ENCODE data around the gene NEK9.

The NEK9 gene

DNA sequence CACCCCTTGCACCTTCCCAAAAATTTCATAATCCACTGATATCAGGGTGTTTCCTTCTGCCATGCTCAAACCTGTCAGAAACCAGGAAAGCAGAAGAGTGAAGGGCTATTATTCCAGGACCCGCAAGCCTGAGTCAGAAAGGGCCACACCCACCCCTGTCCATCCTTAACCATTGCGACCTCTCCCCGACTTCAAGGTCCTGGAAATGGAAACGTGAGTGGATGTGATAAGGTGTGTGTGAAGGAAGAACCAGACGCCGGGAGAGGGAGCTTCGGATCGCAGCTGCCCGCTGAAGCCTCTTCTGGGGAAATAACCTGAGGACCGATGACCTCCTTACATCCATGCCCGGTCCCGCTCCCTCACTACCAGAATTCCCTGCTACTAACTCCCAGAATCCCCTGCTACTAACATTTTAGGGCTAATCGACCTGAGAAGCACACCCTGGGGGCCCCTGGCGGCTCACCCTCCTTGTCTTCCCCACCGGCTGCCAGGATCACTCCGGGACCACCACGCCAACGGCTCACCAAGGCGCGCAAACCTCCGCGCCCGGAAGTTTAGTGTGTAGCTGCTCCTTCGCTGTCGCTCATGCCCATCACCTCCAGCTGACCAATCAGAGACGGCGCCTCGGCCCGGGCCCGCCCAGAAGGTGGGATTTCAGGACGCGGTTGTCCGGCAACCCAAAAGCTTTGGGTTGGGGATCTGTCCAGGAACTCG is 63.2 kb downstream of the NEK9 start, which contains the start of gene ACYP1:
Gene ACYP1 (minus strand): TSS at position 534 of the 714 bp plus-strand sequence. CDS start 471 bp downstream, at position 63.
- DNase-seq = peak; percentile 96

DNA sequence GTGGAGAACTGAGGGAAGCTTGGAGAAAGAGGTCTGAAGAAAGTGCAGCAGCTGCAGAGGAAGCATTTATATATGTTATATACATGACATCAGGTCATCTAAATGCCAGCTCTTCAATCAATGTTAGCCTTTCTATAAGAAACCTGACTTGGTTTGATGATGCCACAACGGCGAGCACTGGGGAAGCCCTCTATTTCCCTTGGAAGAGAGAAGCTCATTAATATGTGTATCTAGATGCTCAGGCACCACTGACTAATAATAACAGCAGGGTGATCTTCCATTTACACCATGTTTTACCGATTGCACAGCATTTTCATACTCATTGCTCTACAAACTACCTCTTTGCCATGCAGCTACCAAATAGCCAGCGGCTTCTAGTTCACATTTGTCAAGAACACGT is 63.8 kb downstream of the NEK9 start:
- no peak for DNase-seq

DNA sequence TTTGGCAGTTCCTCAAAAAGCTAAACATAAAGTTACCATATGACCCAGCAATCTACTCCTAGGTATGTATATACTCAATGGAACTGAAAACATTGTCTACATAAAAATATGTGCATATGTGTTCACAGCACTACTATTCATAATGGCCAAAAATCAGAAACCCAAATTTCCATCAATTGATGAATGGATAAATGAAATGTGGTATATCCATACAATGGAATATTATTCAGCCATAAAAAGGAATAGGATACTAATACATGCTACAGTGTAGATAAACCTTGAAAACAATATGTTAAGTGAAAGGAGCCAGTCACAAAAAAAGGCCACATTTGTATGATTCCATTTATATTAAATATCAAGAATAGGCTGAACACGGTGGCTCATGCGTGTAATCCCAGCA is 66.4 kb downstream of the NEK9 start:
- no peak for DNase-seq

DNA sequence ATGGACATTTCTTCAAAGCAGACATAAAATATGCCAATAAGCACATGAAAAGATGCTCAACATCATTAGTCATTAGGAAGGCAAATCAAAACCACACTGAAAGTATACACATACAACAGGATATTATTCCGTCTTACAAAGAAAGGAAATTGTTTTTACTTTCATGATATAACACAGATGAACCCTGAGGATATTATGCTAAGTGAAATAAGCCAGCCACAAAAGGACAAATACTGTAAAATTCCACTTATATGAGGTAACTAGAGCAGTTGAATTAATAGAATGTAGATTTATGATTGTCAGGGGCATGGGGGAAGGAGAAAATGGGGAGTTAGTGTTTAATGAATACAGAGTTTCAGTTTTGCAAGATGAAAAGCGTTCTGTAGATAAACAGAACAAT is 67.2 kb downstream of the NEK9 start:
- DNase-seq = no peak

DNA sequence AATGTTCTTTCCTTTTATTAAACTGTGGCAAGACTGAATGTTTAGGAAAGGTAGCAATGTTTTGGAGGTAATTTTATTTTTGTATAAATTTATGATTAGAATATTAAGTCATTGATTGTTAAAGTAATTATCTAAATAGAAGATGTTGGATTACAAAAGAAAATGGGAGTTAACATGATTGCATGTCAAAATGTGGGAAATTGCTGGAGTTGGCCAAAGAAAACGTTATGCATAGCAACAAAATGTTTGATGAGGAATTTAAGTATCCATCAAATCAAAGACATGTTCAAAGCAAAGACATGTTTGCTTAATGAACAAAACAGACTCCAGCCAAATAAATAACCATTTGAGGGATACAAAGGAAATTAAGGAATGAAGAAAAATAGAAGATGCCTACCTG is 72.4 kb downstream of the NEK9 start:
- DNase-seq = no peak

DNA sequence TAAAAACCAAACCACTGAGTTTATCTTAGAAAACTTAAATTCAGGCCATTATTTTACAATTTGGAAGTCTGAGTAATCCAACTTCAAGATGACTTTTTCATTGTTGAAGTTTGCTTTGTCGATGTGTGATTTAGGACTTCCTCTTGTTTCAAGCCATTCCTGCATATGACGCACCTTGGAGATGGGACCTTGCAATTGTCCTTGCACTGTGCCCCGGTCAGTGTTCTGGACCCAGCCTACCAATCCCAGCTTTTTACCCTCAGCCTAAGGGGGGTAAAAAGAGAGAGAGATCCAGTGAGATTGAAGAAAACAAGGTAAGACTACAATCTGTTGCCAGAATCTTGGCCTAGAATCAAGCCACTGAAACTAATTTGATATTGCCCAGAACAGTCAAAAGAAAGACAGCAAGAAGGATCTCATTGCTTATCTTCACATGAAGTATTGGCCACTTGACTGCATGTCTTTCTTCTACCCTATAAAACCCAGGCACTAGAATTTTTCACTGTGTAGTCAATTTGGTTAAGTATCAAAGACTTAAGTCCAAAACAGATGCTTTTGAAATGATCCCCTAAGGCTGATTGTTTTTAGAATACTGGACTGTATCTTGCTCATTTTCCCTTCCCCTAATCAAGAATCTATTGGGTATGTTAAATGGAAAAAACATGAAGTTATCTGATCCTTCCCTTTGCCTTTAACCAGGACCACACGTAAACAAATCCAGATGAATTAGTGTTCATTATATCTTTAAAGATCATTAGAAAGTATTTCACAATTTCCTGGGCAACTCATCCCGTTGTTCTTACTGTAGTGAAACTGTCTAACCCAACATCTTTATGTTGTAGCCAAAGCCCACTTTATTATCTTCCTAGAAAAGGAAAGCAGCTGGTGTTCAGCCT is 73.2 kb downstream of the NEK9 start:
- DNase-seq = no peak

DNA sequence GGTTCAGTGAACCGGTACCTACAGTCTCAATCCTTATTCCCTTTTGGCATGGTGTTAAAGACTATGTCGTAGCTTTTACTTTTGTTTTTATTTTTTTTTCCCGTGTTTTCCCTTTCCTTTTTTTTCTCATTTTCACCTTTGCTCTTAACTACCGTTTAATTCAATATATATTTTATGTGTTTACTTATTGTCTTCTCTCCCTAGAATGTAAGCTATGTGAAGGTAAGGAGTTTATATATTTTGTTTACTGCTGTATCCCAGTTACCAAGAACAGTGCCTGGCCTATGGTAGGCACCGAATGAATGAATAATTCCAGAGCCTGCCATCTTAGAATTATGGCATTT is 75.3 kb downstream of the NEK9 start:
- DNase-seq = no peak

DNA sequence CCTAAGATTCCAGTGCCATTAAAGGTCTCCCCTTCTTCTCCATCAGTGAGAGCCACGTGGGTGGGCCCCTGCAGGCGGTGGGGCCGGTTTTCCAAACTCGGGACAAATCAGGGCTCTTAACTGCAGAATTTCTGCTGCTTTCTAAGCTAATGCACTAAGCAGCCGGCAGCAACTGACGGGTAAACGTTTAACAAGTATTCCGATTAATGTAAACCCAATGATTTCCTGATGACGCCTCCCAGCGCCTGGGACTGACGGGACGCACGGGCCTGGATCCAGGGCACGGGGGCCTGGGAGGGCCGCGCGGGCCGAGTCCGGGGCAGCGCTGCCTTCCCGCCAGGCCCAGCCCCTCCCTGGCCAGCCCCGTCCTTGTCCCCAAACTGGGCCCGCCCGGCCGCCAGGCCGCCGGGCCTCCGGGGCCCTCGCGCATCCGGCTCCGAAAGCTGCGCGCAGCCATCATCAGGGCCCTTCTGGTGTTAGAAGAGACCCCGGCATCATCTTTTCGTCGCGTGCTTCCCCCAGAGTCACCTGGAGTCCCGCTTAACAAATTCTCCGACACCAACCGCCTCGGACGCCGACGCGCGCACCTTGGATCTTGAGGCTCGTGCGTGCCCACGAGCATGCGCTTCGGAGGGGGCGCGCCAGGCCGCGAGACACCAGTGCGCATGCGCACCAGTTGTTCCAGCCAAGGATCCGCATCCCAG is 75.8 kb downstream of the NEK9 start, which contains the start of gene MLH3:
Gene MLH3 (minus strand): TSS at position 616 of the 704 bp plus-strand sequence. CDS start 1,812 bp downstream, outside the sequence.
- peak; percentile 77 to 80 for DNase-seq

DNA sequence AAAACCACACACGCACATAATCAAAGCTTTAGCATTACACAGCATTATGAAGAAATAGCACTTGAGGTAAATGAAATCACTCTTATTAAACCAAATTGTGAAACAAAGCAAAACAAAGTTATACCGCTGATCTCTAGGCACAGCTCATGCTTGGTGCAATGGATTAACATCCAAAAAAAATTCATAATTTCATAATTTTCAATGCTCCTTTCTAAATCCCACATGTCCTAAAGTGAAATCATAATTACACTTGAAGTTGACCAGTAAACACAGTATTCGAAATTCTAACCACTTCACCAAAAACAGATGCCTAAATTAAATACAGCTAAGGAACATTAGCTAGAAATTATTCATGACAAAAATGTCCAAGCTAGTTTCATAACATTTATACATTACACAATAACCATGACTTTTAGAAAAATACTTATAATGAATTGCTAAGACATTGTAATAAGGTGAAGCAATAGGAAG is 77.1 kb downstream of the NEK9 start:
- DNase-seq = no peak

DNA sequence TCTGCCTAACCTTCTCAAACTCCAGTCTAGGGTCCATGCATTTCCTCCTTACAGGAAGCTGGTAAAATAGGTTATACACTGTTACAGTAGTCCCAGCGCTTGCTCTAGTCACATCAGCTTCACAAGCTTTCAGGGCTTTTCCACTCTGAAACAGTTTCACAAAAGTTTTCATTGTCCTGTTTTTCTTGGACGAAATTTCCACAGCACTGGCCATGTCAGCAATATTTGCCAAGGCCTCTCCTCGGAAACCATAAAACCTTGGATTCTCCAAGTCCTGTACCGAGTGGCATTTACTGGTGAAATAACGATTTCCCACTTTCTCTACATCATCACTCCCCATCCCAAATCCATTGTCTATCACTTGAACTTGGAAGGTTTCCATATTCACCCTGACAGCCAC is 77.7 kb downstream of the NEK9 start:
- DNase-seq = no peak

DNA sequence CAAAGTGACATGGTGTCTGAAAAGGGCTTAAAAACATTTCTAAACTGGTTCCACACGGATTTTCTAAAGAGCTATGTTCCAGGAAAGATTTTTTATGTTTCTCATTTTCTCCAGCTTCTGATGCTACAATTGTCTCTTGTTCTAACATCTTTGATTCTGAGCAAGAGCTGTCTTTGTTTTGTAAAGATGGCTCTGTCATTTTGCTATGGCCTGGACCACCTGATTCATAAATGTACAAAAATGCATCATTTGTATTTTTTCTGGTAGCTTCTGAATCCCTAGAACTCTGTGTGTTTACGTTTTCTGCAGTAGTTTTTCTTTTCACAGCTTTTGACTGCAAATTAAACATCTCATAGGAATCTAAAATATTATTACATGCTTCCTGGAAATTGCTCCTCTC is 78.7 kb downstream of the NEK9 start:
- no peak for DNase-seq

DNA sequence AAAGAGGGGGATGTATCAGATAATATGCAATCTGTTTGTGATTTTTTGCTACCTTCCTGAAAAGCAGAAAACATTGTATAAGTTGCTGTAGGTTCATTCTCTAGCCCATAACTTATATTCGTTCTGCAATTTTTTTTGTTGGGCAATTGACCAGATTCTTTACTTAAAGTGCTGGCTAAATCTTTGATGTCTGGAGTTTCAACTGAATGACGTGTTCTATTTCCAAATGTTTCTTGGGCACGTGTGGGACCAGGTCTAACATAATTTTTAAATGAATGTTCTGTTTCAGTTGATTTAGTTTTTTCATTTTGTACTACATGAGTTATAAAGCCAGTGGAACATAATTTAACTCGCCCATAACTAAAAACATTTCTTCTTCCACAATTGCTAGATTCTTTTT is 79.3 kb downstream of the NEK9 start:
- no peak for DNase-seq

DNA sequence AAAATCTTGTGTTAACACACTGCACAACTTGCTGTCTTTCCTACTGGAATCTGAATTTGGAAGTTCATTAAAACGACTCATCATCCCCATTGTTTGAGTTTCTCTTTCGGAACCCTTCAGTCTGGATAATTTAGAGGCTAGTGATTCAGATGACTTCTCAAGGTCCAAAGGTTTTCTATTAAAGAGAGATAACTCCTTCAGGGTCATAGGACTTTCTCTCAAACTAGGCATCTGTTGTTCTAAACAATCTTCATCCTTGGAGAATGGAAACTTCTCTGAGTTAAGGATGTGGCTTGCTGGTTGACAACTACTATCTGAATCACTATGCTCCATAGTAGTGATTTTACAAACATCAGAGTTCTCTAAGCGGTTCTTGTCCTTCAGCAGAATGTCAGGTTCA is 79.9 kb downstream of the NEK9 start:
- DNase-seq = no peak

DNA sequence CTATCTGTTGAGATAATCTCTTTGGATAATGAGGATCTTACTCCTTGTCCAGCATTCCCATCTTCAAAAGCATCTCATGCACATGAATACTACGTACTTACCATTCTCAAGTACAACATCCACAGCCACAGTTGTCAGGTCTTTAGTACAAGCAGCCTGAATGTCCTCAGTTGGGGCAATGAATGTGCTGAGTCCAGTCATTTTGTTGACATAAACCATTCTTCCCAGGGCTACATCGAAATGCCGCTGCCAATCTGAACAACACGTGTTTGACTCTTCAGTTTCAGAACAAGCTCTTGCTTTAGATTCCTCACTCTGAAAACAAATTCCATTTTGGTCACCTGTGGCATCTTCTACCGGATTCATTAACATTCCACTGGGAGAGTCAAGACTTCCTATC is 80.6 kb downstream of the NEK9 start:
- no peak for DNase-seq

DNA sequence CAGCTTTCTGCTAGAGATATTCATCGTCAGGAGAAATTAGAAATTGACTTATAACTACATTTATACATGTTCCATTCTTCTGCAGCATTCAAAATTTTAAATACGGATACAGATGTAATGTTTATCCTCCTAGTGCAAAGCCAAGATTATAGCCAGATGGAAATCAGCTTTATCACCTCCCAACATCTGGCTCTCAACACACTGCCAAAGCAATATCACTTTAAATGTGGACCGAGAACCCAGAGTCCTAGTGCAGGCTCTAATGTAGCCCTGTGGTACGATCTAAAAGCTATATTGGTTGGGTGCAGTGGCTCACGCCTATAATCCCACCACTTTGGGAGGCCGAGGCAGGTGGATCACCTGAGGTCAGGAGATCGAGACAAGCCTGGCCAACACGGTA is 82.1 kb downstream of the NEK9 start:
- no peak for DNase-seq

DNA sequence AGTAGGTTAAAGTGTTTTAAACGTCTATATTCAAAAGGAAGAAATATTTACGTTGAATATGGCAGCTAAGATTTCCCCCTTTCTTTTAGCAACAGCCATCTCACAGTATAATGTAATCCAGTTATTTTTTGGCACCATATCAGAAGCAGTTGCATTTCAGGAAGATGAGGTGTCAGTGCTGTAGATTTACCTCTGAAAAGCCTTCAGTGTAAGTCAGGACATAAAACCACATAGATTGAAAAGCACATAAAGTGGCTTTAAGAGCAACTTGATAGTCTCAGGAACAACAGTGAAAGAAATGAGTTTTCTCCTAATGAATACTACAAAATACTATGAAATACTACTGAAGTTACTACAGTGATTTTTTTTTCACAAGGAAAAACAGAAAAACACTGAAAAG is 82.5 kb downstream of the NEK9 start:
- no peak for DNase-seq

DNA sequence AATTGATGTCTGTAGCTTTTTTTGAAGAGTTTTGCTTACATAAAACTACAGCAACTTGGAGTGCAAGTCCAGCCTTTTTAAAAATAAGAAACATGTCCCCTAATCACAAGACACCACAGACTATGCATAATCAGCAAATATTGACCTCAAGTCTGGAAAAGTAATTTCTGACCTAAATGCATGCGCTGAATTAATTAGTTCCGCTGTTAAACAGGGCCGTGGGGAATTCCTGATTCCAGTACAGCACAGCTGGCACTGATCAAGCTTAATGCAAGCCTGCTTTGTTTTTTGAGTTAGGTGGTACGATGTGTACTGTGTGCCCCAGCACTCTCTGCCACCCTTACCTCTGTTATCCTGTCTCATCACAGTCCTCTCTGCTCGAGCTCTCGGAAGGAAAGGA is 84.8 kb downstream of the NEK9 start:
- no peak for DNase-seq

DNA sequence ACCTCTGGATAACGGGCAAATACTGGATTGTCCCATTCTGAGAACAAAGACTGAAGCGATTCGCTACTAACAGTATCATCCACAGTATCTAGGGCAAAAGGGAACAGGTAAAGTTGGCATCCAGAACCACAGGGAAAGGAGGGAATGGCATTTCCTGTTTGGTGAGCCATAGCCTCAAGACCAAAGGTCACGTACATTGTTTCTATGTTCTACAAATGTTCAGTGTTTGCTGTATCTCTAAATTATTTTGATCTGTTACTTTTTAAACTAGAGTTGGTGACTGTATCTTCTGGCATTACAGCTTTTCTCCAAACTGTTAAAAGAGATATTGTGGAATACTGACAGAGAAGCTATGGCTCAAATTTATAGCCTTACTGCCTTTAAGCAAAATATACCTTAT is 85.2 kb downstream of the NEK9 start:
- no peak for DNase-seq

DNA sequence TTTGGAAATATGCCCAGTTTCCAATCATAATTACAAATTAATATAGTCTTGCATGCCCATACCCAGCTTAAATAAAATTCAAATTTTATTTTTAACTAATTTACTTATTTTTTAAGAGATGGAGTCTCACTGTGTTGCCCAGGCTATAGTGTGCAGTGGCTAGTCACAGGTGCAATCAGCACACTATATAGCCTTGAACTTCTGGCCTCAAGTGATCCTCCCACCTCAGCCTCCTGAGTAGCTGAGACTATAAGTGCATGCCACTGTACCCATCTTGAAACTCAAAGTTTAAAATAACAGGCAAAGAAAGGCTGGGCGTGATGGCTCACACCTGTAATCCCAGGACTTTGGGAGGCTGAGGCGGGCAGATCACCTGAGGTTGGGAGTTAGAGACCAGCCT is 85.9 kb downstream of the NEK9 start:
- no peak for DNase-seq

DNA sequence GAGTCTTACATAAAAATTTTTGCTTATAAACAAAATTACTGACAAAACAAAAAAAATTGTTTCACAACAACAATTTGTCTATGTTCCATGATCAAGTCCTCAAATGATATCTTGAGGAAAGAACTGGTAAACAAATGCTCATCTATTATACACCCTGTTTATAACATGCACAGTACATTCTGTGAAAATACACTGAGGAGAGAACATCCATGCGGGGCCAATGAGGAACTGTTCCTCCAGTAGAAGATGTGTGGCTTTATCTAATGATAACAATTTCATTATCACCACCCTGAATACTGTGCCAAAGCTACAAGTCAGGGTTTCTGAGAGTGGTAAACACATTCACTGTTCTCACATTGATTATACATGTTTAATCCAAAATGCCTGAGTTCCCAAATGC is 86.3 kb downstream of the NEK9 start:
- DNase-seq = no peak

DNA sequence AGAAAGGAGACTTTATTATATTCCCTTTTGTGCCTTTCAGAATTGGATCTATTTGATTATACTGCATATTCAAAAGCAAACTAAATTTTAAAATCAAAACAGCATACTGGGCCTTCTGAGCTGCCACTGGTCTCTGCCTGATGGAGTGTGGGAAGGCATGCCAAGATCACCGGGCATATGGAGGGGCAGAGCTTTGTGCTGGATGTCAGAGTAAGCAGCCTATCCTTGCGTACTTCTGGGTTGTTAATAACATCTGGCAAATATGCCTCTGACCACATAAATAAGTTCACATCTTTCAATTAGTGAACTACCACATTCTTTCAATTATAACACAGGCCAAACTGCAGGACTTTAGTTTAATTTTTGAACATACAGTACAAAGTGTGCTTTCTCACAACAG is 93.9 kb downstream of the NEK9 start:
- DNase-seq = no peak

DNA sequence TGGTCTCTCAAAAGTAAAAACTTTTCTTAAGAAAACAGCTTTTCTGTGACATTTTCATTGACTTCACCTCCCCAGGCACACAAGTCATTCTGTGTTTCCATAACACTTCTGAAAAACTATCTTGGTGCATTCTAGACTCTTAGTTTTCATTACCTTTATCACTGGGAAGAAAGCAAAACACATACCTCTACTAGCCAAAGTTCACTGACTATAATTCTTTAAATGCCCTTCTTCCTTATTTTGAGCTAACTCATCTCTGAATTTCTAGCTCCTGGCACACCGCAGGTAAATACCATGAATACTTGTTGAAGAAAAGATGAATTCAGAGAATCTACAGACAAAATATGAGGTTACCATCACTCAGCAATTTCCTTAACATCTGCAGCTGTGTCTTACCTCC is 96.7 kb downstream of the NEK9 start:
- no peak for DNase-seq
